HepG2 (cell line): ENCODE measurements around the gene MAP3K4. TPM values are rescaled to one million over a fixed set of nuclear protein-coding genes. Genes with fewer than 3 reads are reported as not detected.

Source experiments
- ATAC-seq: fragments of 200-7000 bp; cut with Tn5 transposase; 3 replicates; pipeline ENCODE4 v1.9.1; 2020; ENCODE audit warnings: mild to moderate bottlenecking, moderate library complexity
- BruUV-seq: library from RNA; stranded (reverse); fragments of 400-500 nt; replicated peaks from 2 replicates; lab custom pipeline; 2021; lab: Mats Ljungman, UMichigan
- CTCF ChIA-PET: fragments of 300-600 bp; formaldehyde crosslinking; extraction: SDS; loops from one replicate; lab custom pipeline; 2021; ENCODE audit warnings: low total read pairs, inconsistent platforms, low intra/inter-chr PET ratio; lab: Yijun Ruan, JAX
- POLR2A ChIA-PET: fragments of 350-600 bp; sonication (Branson Sonifier 250); formaldehyde crosslinking; loops from one replicate; lab custom pipeline; 2020; ENCODE audit warnings: antibody characterized with exemption, inconsistent platforms; lab: Yijun Ruan, JAX
- DNase-seq: peaks from one replicate; pipeline ENCODE4 v3.0.0-alpha.2; 2015; ENCODE audit warnings: low spot score
- FAIRE-seq: peaks from 3 replicates; lab custom pipeline; 2011; peaks lifted over from hg19 to GRCh38; lab: Jason Lieb, UNC
- H2AFZ ChIP-seq: one replicate; pipeline ENCODE4 v1.6.1; 2011; ENCODE audit warnings: low read length, inconsistent platforms
- H3K27ac ChIP-seq: fragments of 300-600 bp; 3 replicates; pipeline ENCODE4 v1.8.0; 2011; ENCODE audit warnings: mixed run types, mild to moderate bottlenecking, mixed read lengths, low read length, inconsistent platforms; ENCODE audit not compliant: insufficient read depth; ENCODE audit errors: extremely low read length
- H3K27me3 ChIP-seq, 2 experiments: fragments of 200-600 bp in 1 of 2; 2 replicates in 1 of 2; 3 replicates in 1 of 2; pipeline versions ENCODE4 v1.6.0 to v1.8.0; 2011; ENCODE audit warnings: low read length in 2 of 2, mild to moderate bottlenecking in 2 of 2, moderate library complexity in 2 of 2, inconsistent platforms in 1 of 2; ENCODE audit not compliant: insufficient read depth in 2 of 2, control insufficient read depth in 1 of 2
- H3K36me3 ChIP-seq, 2 experiments: fragments of 200-600 bp in 1 of 2; replicated peaks in 1 of 2; 2 replicates in 1 of 2; 3 replicates in 1 of 2; pipeline versions ENCODE4 v1.5.1 to v1.8.0; 2011; ENCODE audit warnings: low read length in 2 of 2, inconsistent platforms in 1 of 2; ENCODE audit not compliant: insufficient read depth in 2 of 2, control insufficient read depth in 1 of 2
- H3K4me1 ChIP-seq: 2 replicates; pipeline ENCODE4 v1.5.1; 2012; ENCODE audit warnings: low read length, inconsistent platforms; ENCODE audit not compliant: insufficient read depth
- H3K4me2 ChIP-seq: 2 replicates; pipeline ENCODE4 v1.6.0; 2011; ENCODE audit warnings: low read depth, low read length, inconsistent platforms
- H3K4me3 ChIP-seq, 3 experiments: fragments of 200-600 bp in 1 of 3; sonication (generic), shearing (Covaris generic) in 1 of 3; replicated peaks in 1 of 3; 2 replicates each; pipeline ENCODE4 v1.5.1; 2011 to 2016; ENCODE audit warnings: low read length in 3 of 3, inconsistent platforms in 2 of 3, low read depth in 2 of 3, mild to moderate bottlenecking in 2 of 3, control low read depth in 1 of 3, mixed read lengths in 1 of 3; ENCODE audit not compliant: insufficient read depth in 1 of 3
- H3K79me2 ChIP-seq: one replicate; pipeline ENCODE4 v1.6.1; 2011; ENCODE audit warnings: low read length, inconsistent platforms; ENCODE audit not compliant: insufficient read depth
- H3K9ac ChIP-seq: 2 replicates; pipeline ENCODE4 v1.6.0; 2011; ENCODE audit warnings: mild to moderate bottlenecking, low read depth, low read length, inconsistent platforms; ENCODE audit not compliant: insufficient read depth
- H3K9me3 ChIP-seq: 2 replicates; pipeline ENCODE4 v1.5.1; 2012; ENCODE audit warnings: mild to moderate bottlenecking, low read length
- H4K20me1 ChIP-seq: 2 replicates; pipeline ENCODE4 v1.6.0; 2011; ENCODE audit warnings: inconsistent platforms, mild to moderate bottlenecking, low read length, moderate library complexity; ENCODE audit not compliant: insufficient read depth
- AHDC1 ChIP-seq: sonication (generic); formaldehyde crosslinking; IDR thresholded peaks from 2 replicates; pipeline ENCODE4 v1.5.1; 2020; ENCODE audit warnings: mild to moderate bottlenecking, missing genetic modification reagents, borderline replicate concordance
- ATF7 ChIP-seq, 2 experiments: fragments of 450-650 bp in 1 of 2; sonication (generic) in 1 of 2; formaldehyde crosslinking in 1 of 2; IDR thresholded peaks; 2 replicates each; pipeline versions ENCODE4 v1.4.0 to v1.6.1; 2016 to 2020; ENCODE audit warnings: antibody characterized with exemption in 1 of 2, mild to moderate bottlenecking in 1 of 2, missing genetic modification reagents in 1 of 2
- BCL3 ChIP-seq: sonication (generic); formaldehyde crosslinking; IDR thresholded peaks from 2 replicates; pipeline ENCODE4 v1.5.1; 2020; ENCODE audit warnings: mild to moderate bottlenecking, missing genetic modification reagents, moderate library complexity
- CREB1 ChIP-seq, 2 experiments: fragments of 450-650 bp in 1 of 2; IDR thresholded peaks; 2 replicates each; pipeline ENCODE4 v1.6.1; 2016 to 2017; ENCODE audit warnings: control low read depth in 1 of 2, mild to moderate bottlenecking in 1 of 2, missing compliant biosample characterization in 1 of 2, missing genetic modification characterization in 1 of 2
- JUNB ChIP-seq: sonication (generic); formaldehyde crosslinking; IDR thresholded peaks from 2 replicates; pipeline ENCODE4 v1.8.0; 2022; ENCODE audit warnings: missing genetic modification reagents, mild to moderate bottlenecking, borderline replicate concordance
- WGBS: methylation state at CpG from one replicate; pipeline ENCODE4 v1.1.6; 2017; ENCODE audit warnings: low lambda C conversion rate; 5-methylcytosine and 5-hydroxymethylcytosine counted together
- in situ Hi-C: cut with HindIII; loops from 2 replicates; pipeline ENCODE4 v1.10.0; 2017; ENCODE audit warnings: low pct_unique_long_range_greater_than_20kb; ENCODE audit not compliant: extremely low pct_ligation_motif_present
- intact Hi-C: fragments of 100-400 bp; cut with micrococcal nuclease; formaldehyde crosslinking; loops from one replicate; pipeline ENCODE4 v1.10.0; 2022; ENCODE audit not compliant: unreplicated experiment
- polyA plus RNA-seq, 8 experiments: library from polyadenylated mRNA; depleted of rRNA in 3 of 8; stranded (reverse) in 7 of 8; unstranded in 1 of 8; fragments of >200 nt; fragmentation: Illumina TruSeq in 4 of 8; extraction: Trizol in 4 of 8; gene quantifications; 2 replicates each; pipeline versions ENCODE4 v1.2.1 to v1.2.3, GENCODE V29; 2011 to 2016; ENCODE audit warnings: low read depth in 4 of 8, missing spikeins in 1 of 8, mixed read lengths in 1 of 8; ENCODE audit not compliant: insufficient read depth in 1 of 8
- total RNA-seq, 5 experiments: library from RNA; depleted of rRNA; stranded (reverse); fragments of >200 nt; fragmentation: Illumina TruSeq; extraction: Trizol; gene quantifications; 2 replicates each; pipeline ENCODE4 v1.2.3, GENCODE V29; 2016; ENCODE audit warnings: low read depth in 1 of 5

MAP3K4 gene
- total and polyA plus RNA-seq, 2 of the 13 experiments (the other 11 are each of a cell fraction or from before 2014, with no cell fraction given): 12.9 to 33.6 TPM

- H2AFZ ChIP-seq: no peak overlapping the region
- H3K9me3 ChIP-seq: no peaks in the 10 kb centered on the region
- H3K4me3 ChIP-seq: no peak overlapping the region
- BruUV-seq: no TSS peak
- H3K4me2 ChIP-seq: no peak overlapping the region
- H3K79me2 ChIP-seq: no peaks in the 10 kb centered on the region
- POLR2A ChIA-PET: no interaction called here
- H3K36me3 ChIP-seq: peaks cover 3 to 7% of the 10 kb centered on the region in 2 experiments
- ATAC-seq: no peak
- TF ChIP-seq BCL3 (no peak), ATF7 (IDR thresholded peaks at IDR 0.05) (peak; percentile 89), ATF7 (CRISPR knock-in tag; IDR thresholded peaks at IDR 0.05) (no peak), AHDC1 (CRISPR knock-in tag) (no peak), CREB1 (IDR thresholded peaks at IDR 0.05) (peak; percentile 60), CREB1 (CRISPR knock-in tag; IDR thresholded peaks at IDR 0.05) (no peak), JUNB (CRISPR knock-in tag) (no peak)
- in situ Hi-C loops (no loop called here), intact Hi-C loops (no loop called here)
- WGBS: 96% methylated on average over 3 of the region's 3 CpGs
- H3K4me1 ChIP-seq: no peaks in the 10 kb centered on the region
- no peak for FAIRE-seq
- CTCF ChIA-PET: no interaction called here
- no peak for DNase-seq
- no peak overlapping the region for H3K9ac ChIP-seq
- no peaks in the 10 kb centered on the region for H4K20me1 ChIP-seq
- no peaks in the 10 kb centered on the region for H3K27me3 ChIP-seq
- no peak overlapping the region for H3K27ac ChIP-seq
Observed at GRCh38 chr6:161067749-161068148, 76.2 kb downstream of the MAP3K4 start.
